GM21381 (cell line): ENCODE measurements around the gene AK6.
"Not testable (repeated sequence)": the region's sequence is repeated elsewhere in the genome, so short reads cannot be mapped to it uniquely, and the experiment has no call there.

Source experiments
- ATAC-seq: cut with Tn5 transposase; IDR thresholded peaks from one replicate; pipeline ENCODE4 v1.9.1; 2021; ENCODE audit warnings: mild to moderate bottlenecking, moderate library complexity; ENCODE audit not compliant: unreplicated experiment

AK6 gene

DNA sequence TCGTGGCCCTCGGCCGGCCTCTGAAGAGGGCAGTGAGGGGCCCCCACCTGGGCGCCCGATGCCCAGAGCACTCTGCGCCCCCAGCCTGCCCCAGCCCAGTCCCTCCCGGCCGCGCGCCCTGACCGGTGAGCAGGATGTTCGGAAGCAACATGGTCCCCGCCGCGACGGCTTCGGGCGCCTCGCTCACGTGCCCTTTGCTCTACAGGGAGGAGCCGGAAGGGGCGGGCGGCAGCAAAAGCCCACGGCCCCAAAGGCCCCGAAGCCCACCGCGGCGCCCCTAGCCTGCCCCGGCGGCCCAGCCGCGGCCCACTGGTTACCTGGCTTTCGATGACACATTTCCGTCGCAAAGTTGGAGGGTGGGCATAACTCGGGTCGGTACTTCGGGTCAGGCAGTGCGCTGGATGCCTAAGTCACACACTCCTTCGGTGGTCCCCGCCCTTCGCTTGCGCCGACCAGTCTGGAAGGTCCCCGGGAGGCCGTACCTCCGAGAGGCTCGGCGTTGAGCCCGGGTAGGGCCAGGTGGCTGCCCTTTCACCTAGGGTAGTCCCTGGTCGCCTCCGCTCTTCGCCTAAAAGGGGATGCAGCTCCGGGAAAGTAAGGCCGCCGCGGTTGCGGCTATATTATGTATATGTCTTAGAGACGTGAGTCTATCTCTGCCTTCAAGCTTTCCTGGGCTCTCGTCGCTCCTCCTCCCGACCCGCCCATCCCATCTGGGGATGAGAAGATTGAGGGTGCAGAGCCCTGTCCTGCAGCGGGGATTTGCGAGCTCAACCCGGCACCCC lies at the start of gene AK6, which contains the start of the genes RAD17 and TAF9:
TSS of gene AK6 (minus strand) at position 181 of the 782 bp plus-strand sequence. CDS start at position 151, 30 bp downstream.
TSS of gene RAD17 (plus strand) at position 479 of the 782 bp plus-strand sequence. CDS start 2,391 bp downstream, outside the sequence.
TSS of gene TAF9 (minus strand) at position 181 of the 782 bp plus-strand sequence. CDS start 3,783 bp downstream, outside the sequence.
- ATAC-seq = peak; percentile 93

DNA sequence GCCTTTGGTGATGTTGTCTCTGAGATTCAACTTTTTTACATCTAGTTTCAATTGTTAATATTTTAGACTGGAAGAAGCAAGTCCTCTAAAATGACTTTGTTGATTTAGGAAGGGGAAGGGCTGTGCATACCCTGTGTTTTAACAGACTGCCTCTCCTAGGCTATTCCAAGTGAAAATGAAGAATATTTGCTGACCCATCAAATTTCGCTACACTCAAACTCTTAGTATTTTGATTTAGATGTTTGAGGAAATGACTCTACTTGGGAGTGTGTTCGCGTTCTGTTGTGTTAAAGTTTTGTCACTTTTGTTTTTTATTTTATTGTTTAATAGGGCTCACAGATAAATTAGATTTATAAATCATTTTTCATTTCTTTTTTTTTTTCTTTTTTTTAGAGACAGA lies 49.2 kb upstream of the AK6 start:
- ATAC-seq = no peak

DNA sequence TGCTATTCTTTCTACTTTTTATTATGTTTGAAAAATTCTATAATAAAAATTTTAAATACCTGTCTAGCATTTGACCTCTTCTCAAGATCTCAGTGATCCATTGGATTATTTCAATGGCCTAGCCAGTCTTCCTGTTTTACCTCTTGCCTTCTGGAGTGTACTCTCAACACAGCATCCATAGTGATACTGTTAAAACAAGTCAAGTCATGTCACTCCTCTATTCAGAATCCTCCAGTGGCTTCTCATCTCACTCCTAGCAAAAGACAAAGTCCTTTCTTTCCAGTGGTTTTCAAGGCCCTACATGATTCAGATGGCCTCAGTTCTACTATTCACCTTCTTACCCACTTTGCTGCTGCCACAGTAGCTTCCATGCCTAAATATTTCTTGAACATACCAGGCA lies 47.4 kb upstream of the AK6 start:
- ATAC-seq = no peak

DNA sequence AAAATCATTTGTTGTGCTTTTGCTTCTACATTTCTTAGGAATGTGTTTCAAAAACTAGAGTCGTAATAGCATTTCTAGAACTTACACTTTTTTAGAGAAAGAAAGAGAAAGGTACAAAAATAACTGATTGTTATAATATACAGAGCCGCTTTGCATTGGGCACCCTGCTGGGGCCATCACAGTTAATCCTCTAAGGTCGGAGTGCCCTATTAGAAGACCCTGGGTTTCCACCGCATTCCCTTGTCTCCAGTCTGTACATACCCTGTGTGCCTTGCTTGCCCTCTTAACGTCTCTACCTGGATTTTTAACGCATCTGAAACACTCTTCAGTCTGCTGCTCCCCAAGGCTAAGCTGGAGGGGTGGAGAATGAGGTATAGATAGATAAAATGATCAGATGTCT lies 46.9 kb upstream of the AK6 start:
- ATAC-seq = no peak

DNA sequence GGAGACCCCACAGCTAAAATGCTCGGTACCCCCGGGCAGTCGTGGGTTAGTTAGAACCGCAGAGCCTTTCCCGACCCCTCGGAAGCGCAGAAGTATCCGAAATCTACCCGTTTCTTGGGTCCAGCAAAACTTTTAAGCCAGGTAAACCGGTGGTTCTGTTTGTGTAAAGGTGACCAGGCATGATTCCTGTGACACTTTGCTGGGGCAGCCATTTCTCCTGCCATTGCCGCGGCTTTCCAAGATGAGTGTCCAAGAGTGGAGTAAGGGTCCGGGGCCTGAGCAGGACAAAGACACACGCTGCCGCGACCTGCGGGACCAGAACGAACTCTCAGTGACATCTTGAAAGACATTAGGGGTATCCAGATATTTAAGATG lies 46.3 kb upstream of the AK6 start:
- no peak for ATAC-seq

DNA sequence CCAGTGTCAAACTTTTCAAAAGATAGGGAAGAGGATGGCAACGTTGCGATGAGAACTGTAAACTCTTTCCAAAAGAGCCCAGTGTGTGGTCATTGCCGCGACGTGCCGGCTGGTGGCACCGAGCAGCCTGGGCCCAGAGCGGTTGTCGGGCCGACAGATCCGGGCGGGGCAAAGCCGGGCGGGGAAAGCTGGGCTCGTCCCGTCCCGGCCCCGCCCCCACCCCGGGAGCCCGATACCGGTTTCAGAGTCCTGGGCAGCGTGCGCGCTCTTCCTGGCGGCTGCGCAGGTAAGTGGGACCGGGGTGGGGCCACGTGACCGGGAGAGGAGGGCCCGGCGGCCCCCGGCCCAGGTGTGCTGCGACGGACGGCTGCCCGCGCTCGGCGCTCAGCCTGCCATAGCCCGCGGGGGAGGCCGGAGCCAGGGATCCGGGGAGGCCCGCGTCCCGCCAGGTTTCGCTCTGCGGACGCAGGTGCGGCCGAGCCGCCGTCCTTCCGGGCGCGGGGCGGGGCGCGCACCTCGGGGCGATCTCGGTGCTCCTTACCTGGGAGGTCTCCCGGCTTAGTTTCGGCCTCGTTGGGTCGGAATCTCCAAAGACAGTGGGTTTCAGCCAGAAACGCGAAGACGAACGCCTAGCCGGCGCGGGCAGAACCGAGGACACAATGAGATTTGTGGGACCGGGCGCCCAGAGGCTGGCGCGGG lies 45.7 kb upstream of the AK6 start, which contains the start of gene MARVELD2:
TSS of gene MARVELD2 (plus strand) at position 232 of the 699 bp plus-strand sequence. CDS start 4,270 bp downstream, outside the sequence.
- ATAC-seq = peak; percentile 80

DNA sequence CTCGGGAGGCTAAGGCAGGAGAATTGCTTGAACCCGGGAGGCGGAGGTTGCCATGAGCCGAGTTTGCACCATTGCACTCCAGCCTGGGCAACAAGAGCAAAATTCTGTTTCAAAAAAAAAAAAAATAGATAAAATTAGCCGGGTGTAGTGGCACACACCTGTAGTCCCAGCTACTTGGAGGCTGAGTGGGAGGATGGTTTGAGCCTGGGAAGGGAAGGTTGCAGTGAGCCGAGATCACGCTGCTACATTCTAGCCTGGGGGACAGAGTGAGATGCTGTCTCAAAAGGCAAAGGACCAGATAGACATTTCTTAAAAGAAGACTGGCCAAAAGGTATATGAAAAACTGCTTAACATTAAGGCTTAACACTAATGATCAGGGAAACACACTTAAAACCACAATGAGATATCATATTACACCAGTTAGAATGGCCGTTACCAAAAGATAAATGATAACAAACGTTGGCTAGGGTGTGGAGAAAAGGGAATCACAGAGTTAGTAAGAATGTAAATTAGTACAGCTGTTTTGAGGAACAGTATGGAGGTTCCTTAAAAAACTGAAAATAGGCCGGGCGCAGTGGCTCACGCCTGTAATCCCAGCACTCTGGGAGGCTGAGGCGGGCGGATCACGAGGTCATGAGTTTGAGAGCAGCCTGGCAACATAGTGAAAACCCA lies 35.5 kb upstream of the AK6 start:
- no peak for ATAC-seq

DNA sequence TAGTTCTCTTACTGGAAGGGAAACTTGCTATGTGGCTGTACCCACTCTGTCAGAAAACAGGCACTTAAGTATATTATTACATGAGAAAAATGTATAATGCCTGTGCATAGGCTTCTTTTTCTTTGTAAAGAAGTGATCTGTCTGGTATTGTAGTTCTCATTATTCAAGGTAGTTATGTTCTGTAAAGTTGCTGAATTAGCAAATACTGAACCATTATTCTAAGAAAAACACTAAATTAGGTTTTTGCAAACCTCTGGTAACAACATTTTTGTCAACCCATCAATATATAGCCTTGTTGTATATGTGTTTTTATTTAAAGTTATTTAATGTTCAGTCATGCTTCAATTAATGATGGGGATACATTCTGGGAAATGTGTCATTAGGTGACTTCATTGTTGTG lies 9.1 kb upstream of the AK6 start:
- ATAC-seq = no peak

DNA sequence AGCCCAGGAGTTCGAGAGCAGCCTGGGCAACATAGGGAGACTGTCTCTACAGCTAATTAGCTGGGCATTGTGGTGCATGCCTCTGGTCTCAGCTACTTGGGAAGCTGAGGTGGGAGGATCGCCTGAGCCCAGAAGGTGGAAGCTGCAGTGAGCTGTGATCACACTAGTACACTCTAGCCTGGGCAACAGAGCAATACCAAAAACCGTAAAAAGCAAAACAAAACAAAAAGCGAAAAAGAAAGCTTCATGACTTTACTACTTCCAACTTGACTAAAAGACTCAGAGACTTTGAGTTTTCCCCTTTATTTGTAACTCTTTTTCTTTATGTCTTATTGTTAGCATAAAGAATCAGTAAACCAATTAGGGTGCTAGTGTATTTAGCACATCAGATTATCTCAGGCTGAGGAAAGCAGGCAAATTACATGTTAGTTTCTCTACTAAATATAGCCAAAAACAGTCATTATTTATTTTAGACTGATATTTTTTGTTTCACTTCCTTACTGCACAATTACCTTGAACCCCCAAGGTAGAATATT lies 5.7 kb upstream of the AK6 start:
- ATAC-seq = peak; percentile 61

DNA sequence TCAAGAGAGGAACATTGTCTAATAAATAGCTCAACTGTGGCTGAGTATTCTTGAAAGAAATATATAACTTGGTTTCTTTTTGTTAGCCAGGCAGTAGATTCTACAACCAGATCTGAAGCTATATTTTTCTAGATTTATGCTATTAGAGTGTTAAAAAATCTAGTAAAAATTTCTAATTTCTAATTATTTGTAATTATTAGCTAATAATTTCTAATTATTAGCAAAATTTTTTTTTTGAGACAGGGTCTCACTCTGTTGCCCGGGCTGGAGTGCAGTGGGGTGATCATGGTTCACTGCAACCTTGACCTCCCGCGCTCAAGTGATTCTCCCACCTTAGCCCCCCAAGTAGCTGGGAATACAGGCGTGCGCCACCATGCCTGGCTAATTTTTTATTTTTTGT lies 3.1 kb upstream of the AK6 start:
- ATAC-seq = no peak

DNA sequence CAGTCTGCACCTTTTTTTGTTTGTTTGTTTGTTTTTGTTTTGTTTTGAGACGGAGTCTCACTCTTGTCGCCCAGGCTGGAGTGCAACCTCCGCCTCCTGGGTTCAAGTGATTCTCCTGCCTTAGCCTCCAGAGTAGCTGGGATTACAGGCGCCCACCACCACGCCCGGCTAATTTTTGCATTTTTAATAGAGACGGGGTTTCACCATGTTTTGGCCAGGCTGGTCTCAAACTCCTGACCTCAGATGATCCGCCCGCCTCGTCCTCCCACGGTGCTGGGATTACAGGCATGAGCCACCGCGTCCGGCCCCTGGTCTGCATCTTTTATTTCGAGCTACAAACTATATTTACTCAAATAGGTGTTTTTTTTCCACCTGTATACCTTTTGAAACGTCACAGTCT lies 1.0 kb upstream of the AK6 start:
- not testable (repeated sequence) for ATAC-seq

DNA sequence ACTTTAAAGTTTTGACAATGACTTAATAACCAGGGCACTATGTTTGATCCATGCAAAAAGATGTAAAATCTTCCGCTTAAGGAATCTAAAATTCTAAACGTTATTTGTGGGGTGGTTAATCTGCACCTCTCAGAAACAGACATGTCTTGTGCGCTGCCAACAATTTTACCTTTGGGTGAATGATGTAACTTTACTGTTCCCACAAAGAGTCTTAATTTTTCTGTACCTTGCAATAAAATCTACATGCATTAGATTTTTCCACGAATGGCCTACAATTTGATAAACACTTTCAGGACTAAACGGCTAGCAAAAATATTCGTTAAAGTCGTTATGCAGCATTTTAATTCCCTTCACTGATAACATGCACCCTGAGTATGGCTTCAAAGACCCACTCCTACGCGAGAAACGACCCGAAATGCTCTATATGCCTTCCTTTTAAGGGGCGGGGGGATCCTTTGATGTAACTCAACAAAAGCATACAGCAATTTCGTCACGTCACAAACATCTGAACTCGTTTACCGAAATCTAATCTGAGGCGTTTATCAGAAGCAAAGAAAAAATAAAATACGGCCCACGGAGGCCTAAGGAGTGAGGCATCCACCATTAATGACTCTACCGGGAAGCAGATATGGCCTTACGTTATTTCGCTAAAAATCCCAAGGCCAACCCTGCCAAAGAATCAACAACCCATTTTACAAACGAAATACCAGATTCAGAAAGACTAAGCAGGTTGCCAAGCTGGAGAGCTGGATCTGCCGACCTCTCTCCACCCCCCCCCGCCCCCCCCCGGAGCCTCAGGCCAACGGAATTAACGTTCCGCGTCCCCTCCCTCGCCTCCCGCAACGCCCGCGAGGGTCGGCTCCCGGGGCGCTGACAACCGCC lies 621 bp downstream of the AK6 start:
- no peak for ATAC-seq

DNA sequence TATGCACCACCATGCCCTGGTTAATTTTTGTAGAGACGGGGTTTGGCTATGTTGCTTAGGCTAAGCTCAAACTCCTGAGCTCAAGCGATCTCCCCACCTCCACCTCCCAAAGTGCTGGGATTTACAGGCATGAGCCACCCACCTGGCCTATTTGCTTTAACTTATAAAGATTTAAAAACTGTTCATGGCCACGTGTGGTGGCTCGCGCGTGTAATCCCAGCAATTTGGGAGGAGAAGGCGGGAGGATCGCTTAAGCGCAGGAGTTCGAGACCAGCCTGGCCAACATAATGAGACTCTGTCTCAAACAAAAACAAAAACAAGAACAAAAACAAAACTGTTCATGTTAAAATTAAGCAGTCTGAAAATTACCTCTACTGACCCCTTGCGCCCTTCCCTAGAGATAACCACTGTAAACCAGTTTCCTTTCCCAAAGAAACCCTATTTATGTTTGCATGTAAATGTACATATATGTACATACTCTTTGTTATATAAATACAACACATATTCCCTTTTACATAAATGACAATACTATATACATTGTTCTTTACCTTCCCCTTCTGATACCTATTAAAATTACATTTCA lies 1.5 kb downstream of the AK6 start:
- ATAC-seq = no peak

DNA sequence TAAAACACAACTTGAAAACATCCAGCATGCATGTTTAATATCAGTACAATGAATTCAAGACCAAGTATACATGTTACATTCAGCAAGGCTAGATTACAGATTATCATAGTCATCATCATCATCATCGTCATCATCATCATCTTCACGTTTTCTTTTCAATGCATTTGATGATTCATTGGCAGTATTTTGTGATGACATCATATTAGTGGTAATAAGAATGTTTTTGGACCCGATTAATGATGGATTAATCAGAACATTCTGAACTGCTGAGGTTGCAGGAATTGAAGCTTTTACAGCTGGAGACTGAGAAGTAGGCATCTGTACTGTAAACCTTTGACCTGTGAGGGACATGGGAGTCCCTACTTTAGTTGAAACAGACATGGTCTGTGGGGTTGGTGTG lies 4.5 kb downstream of the AK6 start:
- ATAC-seq = no peak

DNA sequence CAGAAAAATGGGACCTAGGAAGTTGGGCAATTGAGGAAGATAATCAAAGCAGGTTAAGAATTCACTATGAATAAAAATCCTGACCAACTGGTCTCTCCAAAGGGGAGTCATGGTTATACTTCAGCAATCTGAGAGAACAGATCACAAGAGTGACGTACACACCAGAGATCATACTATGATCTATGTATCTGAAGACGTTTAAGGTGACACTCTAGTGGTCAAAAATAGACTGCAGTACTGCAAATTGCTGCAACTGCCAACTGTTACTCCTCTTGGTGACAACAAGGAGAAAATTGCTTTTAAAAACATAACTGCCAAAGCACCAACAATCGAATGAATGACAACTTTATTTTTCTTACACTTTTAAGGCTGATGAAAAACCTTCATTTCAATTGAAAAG lies 4.9 kb downstream of the AK6 start:
- no peak for ATAC-seq

DNA sequence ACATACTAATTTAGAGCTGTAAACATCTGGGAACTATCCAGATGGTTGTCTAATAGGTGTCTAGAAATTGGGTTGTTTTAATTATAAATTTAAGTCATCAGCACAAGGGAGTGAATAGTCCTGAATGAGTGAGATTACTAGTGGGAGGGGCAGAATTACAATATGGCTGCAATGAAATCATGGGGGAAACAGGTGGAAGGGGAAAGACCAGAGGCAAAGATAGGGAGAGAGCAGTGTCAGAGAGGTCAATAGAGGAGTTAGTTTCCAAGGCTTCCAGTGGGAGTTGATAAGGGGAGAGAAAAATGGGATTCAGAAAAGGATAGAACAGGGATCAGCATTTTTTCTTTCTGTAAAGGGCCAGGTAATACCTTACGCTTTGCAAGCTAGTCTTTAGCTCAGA lies 8.9 kb downstream of the AK6 start:
- no peak for ATAC-seq

DNA sequence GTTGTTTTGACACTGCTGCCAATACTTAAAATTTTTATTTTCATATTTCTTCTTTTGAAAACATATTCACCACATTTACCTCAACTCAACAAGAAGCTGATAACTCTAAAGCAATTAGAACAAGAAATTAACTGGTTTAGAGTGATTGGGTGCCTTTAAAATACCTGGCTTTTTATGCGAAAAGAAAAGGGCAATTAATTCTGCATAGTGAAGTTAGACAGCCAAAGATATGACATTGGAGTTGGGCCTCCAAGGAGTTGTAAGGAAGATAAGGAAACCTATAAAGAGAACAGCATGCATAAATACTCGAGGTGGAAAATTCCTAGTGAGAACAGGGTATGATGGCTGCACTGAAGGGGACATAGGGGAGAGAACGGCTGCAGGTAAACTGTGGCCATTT lies 9.6 kb downstream of the AK6 start:
- no peak for ATAC-seq

DNA sequence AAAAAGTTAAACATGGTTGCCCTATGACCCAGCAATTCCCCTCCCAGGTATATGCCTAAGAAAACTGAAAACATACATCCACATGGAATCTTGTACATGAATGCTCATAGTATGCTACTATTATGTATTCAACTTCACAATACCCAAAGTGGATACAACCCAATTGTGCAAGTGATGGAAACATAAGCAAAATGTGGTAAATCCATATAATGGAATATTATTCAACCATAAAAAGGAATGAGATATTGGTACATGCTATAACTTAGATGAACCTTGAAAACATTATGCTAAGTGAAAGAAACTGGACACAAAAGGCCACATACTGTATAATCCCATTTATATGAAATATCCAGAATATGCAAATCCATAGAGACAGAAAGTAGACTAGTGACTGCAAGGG lies 18.7 kb downstream of the AK6 start:
- no peak for ATAC-seq

DNA sequence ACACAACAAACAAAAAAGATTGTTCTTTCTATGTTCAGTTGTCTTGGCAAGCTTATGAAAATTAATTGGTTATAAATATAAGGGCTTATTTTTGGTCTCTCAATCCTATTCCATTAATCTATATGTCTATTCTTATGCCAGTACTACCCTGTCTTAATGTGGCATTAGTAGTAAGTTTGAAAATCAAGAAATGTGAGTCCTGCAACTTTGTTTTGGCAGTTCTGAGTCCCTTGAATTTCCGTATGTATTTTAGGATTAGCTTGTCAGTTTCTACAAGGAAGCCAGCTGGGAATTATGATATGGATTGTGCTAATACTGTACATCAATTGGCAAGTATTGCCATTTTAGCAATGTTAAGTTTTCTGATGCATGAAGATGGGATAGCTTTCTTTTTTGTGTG lies 26.2 kb downstream of the AK6 start:
- no peak for ATAC-seq
